COLO668 (cell line): ENCODE data around the gene WAPL.
A peak's percentile ranks its signal among the peaks of the same experiment; 100 is the strongest.
"Not testable (repeated sequence)": the region's sequence is repeated elsewhere in the genome, so short reads cannot be mapped to it uniquely, and the experiment has no call there.

ENCODE experiments used
- DNase-seq: peaks from one replicate; lab custom pipeline; 2025; ENCODE audit not compliant: unreplicated experiment; lab: John Stamatoyannopoulos, UW

Gene WAPL

GRCh38 chr10:86525713-86526112, 4.1 kb upstream of the WAPL start:
- DNase-seq, result not testable (repeated sequence)

- DNase-seq, result no peak
Observed at GRCh38 chr10:86524225-86524962, 2.8 kb upstream of the WAPL start.

- peak; percentile 5 for DNase-seq
Observed at GRCh38 chr10:86523348-86523747, 1.8 kb upstream of the WAPL start.

GRCh38 chr10:86522510-86522855, 891 bp upstream of the WAPL start:
- DNase-seq, result no peak

GRCh38 chr10:86520871-86521677, 518 bp downstream of the WAPL start:
- DNase-seq, result peak; percentile 54

- DNase-seq, result no peak
Observed at GRCh38 chr10:86518781-86519180, 2.8 kb downstream of the WAPL start.

- no peak for DNase-seq
Observed at GRCh38 chr10:86512137-86512536, 9.5 kb downstream of the WAPL start.

GRCh38 chr10:86511027-86511865, 10.3 kb downstream of the WAPL start:
- no peak for DNase-seq

- DNase-seq, result no peak
Observed at GRCh38 chr10:86509145-86509544, 12.4 kb downstream of the WAPL start.

- no peak for DNase-seq
Observed at GRCh38 chr10:86508217-86508616, 13.4 kb downstream of the WAPL start.

- no peak for DNase-seq
Observed at GRCh38 chr10:86506499-86506898, 15.1 kb downstream of the WAPL start.

GRCh38 chr10:86506062-86506461, 15.5 kb downstream of the WAPL start:
- no peak for DNase-seq

GRCh38 chr10:86504510-86504909, 17.1 kb downstream of the WAPL start:
- no peak for DNase-seq

GRCh38 chr10:86500846-86501245, 20.7 kb downstream of the WAPL start:
- no peak for DNase-seq

GRCh38 chr10:86498598-86498997, 23.0 kb downstream of the WAPL start:
- no peak for DNase-seq

GRCh38 chr10:86497621-86498020, 24.0 kb downstream of the WAPL start:
- no peak for DNase-seq

GRCh38 chr10:86489960-86490612, 31.5 kb downstream of the WAPL start:
- DNase-seq, result no peak

GRCh38 chr10:86489071-86489810, 32.4 kb downstream of the WAPL start:
- no peak for DNase-seq

GRCh38 chr10:86486856-86487255, 34.7 kb downstream of the WAPL start:
- no peak for DNase-seq

GRCh38 chr10:86483664-86484063, 37.9 kb downstream of the WAPL start:
- no peak for DNase-seq
